HepG2 (cell line): ENCODE results near the gene UAP1L1. TPM values are rescaled to one million over a fixed set of nuclear protein-coding genes. Genes with fewer than 3 reads are reported as not detected.

Source experiments
- AKAP8 ChIP-seq: sonication (generic); formaldehyde crosslinking; IDR thresholded peaks from 2 replicates; pipeline ENCODE4 v1.5.1; 2020; ENCODE audit warnings: mild to moderate bottlenecking, missing genetic modification reagents
- ELF4 ChIP-seq: sonication (generic); formaldehyde crosslinking; IDR thresholded peaks from 2 replicates; pipeline ENCODE4 v1.5.0; 2020; ENCODE audit warnings: missing genetic modification reagents, mild to moderate bottlenecking, moderate library complexity, borderline replicate concordance
- HOMEZ ChIP-seq: IDR thresholded peaks from 2 replicates; pipeline ENCODE4 v1.6.1; 2016; ENCODE audit warnings: low read depth
- NR2F1 ChIP-seq, 2 experiments: fragments of 450-650 bp in 1 of 2; formaldehyde crosslinking in 1 of 2; IDR thresholded peaks; 2 replicates each; pipeline versions ENCODE4 v1.5.0 to v1.6.1; 2016 to 2020; ENCODE audit warnings: mild to moderate bottlenecking in 1 of 2, missing compliant biosample characterization in 1 of 2, missing genetic modification reagents in 1 of 2, moderate library complexity in 1 of 2
- PAXIP1 ChIP-seq: sonication (generic); formaldehyde crosslinking; conservative IDR thresholded peaks from 2 replicates; pipeline ENCODE4 v1.4.0; 2020; ENCODE audit warnings: mild to moderate bottlenecking, missing genetic modification reagents, moderate library complexity
- PBX3 ChIP-seq: sonication (generic); formaldehyde crosslinking; IDR thresholded peaks from 2 replicates; pipeline ENCODE4 v1.8.1; 2023; ENCODE audit warnings: missing genetic modification reagents, inconsistent platforms, borderline replicate concordance
- POLR2A ChIP-seq, 2 experiments: IDR thresholded peaks; 2 replicates each; pipeline ENCODE4 v1.6.1; 2011; ENCODE audit warnings: low read depth in 2 of 2, low read length in 2 of 2, mild to moderate bottlenecking in 1 of 2, moderate library complexity in 1 of 2; ENCODE audit not compliant: insufficient read depth in 1 of 2
- STAG1 ChIP-seq: sonication (generic); formaldehyde crosslinking; IDR thresholded peaks from 2 replicates; pipeline ENCODE4 v1.4.0; 2020; ENCODE audit warnings: missing genetic modification reagents
- TCF7 ChIP-seq: sonication (generic); IDR thresholded peaks from 2 replicates; pipeline ENCODE4 v1.6.1; 2016; ENCODE audit warnings: antibody characterized with exemption, low read depth
- ZBTB8A ChIP-seq: sonication (generic); formaldehyde crosslinking; IDR thresholded peaks from 2 replicates; pipeline ENCODE4 v1.4.0; 2020; ENCODE audit warnings: mild to moderate bottlenecking, low read depth, missing genetic modification reagents, borderline replicate concordance
- ZFY ChIP-seq: sonication (generic); formaldehyde crosslinking; IDR thresholded peaks from 2 replicates; pipeline ENCODE4 v1.4.0; 2020; ENCODE audit warnings: missing genetic modification reagents
- ZNF160 ChIP-seq: sonication (generic); formaldehyde crosslinking; IDR thresholded peaks from 2 replicates; pipeline ENCODE4 v1.8.0; 2022; ENCODE audit warnings: mild to moderate bottlenecking, inconsistent platforms, missing genetic modification reagents
- ZNF235 ChIP-seq: sonication (generic); formaldehyde crosslinking; IDR thresholded peaks from 2 replicates; pipeline ENCODE4 v1.8.1; 2023; ENCODE audit warnings: mild to moderate bottlenecking, missing genetic modification reagents, borderline replicate concordance
- ZNF326 ChIP-seq: sonication (generic); formaldehyde crosslinking; IDR thresholded peaks from 2 replicates; pipeline ENCODE4 v1.4.0; 2020; ENCODE audit warnings: missing genetic modification reagents, borderline replicate concordance
- ZNF414 ChIP-seq: sonication (generic); formaldehyde crosslinking; IDR thresholded peaks from 2 replicates; pipeline ENCODE4 v1.5.0; 2020; ENCODE audit warnings: missing genetic modification reagents
- ZNF598 ChIP-seq: sonication (generic); formaldehyde crosslinking; IDR thresholded peaks from 2 replicates; pipeline ENCODE4 v1.5.1; 2020; ENCODE audit warnings: mild to moderate bottlenecking, missing genetic modification reagents, borderline replicate concordance
- ZNF709 ChIP-seq: sonication (generic); formaldehyde crosslinking; IDR thresholded peaks from 2 replicates; pipeline ENCODE4 v1.5.0; 2020; ENCODE audit warnings: mild to moderate bottlenecking, missing genetic modification reagents
- ZNF781 ChIP-seq: sonication (generic); formaldehyde crosslinking; IDR thresholded peaks from 2 replicates; pipeline ENCODE4 v1.5.1; 2020; ENCODE audit warnings: borderline replicate concordance, mild to moderate bottlenecking, missing genetic modification reagents; ENCODE audit errors: not compliant biosample characterization
- ZNF839 ChIP-seq: sonication (generic); formaldehyde crosslinking; IDR thresholded peaks from 2 replicates; pipeline ENCODE4 v1.4.0; 2020; ENCODE audit warnings: missing genetic modification reagents, mild to moderate bottlenecking, borderline replicate concordance
- ZNF841 ChIP-seq: sonication (generic); formaldehyde crosslinking; IDR thresholded peaks from 2 replicates; pipeline ENCODE4 v1.8.1; 2023; ENCODE audit warnings: missing genetic modification reagents, borderline replicate concordance
- ZSCAN25 ChIP-seq: sonication (generic); formaldehyde crosslinking; IDR thresholded peaks from 2 replicates; pipeline ENCODE4 v1.8.0; 2022; ENCODE audit warnings: mild to moderate bottlenecking, missing genetic modification reagents
- polyA plus RNA-seq, 8 experiments: library from polyadenylated mRNA; depleted of rRNA in 3 of 8; stranded (reverse) in 7 of 8; unstranded in 1 of 8; fragments of >200 nt; fragmentation: Illumina TruSeq in 4 of 8; extraction: Trizol in 4 of 8; gene quantifications; 2 replicates each; pipeline versions ENCODE4 v1.2.1 to v1.2.3, GENCODE V29; 2011 to 2016; ENCODE audit warnings: low read depth in 4 of 8, missing spikeins in 1 of 8, mixed read lengths in 1 of 8; ENCODE audit not compliant: insufficient read depth in 1 of 8
- total RNA-seq, 5 experiments: library from RNA; depleted of rRNA; stranded (reverse); fragments of >200 nt; fragmentation: Illumina TruSeq; extraction: Trizol; gene quantifications; 2 replicates each; pipeline ENCODE4 v1.2.3, GENCODE V29; 2016; ENCODE audit warnings: low read depth in 1 of 5

UAP1L1 gene
- total and polyA plus RNA-seq, 2 of the 13 experiments (the other 11 are each of a cell fraction or from before 2014, with no cell fraction given) = 5.4 to 6.4 TPM

GRCh38 chr9:137110911-137111787 lies 33.8 kb downstream of the UAP1L1 start (continued):
- no peak for TF ChIP-seq HOMEZ (CRISPR knock-in tag)
- no peak for TF ChIP-seq ZNF709 (CRISPR knock-in tag)
- no peak for TF ChIP-seq ELF4
- no peak for TF ChIP-seq ZNF326 (CRISPR knock-in tag)
- TF ChIP-seq ZSCAN25 (CRISPR knock-in tag) = peak; percentile 97
- peak; percentile 76 for TF ChIP-seq PAXIP1 (CRISPR knock-in tag)
- no peak for TF ChIP-seq ZNF781
- peak in 1 of 2 experiments; percentile 41; a peak in 1 of 4 replicates for TF ChIP-seq NR2F1 (CRISPR knock-in tag; IDR thresholded peaks at IDR 0.05)
- TF ChIP-seq ZNF598 (CRISPR knock-in tag) = peak; percentile 27; the same call in 1 of the 2 replicates
- TF ChIP-seq TCF7 = no peak
- TF ChIP-seq ZBTB8A (CRISPR knock-in tag) = no peak
- TF ChIP-seq AKAP8 (CRISPR knock-in tag) = no peak
- no peak for TF ChIP-seq ZFY (CRISPR knock-in tag)
- no peak for TF ChIP-seq ZNF839 (CRISPR knock-in tag)
- no peak for TF ChIP-seq POLR2A (IDR thresholded peaks at IDR 0.05; ENCODE audit: insufficient read depth in 1 of 2, low read depth in 2 of 2, low read length in 2 of 2)
- no peak for TF ChIP-seq ZNF160 (CRISPR knock-in tag)
- TF ChIP-seq ZNF235 = no peak
- no peak for TF ChIP-seq PBX3 (CRISPR knock-in tag)
- no peak for TF ChIP-seq STAG1 (CRISPR knock-in tag)
- TF ChIP-seq ZNF414 (CRISPR knock-in tag) = no peak
- no peak for TF ChIP-seq ZNF841 (CRISPR knock-in tag)
